T-cell (primary cell): ENCODE results near the gene SFXN5. TPM values are rescaled to one million over a fixed set of nuclear protein-coding genes. Genes with fewer than 3 reads are reported as not detected.

ENCODE experiments used
- ATAC-seq, 4 experiments: fragments of 200-7000 bp in 3 of 4; fragments of 150-1000 bp in 1 of 4; cut with Tn5 transposase; replicated peaks in 1 of 4; 1 replicate in 3 of 4; 2 replicates in 1 of 4; pipeline ENCODE4 v1.10.0; 2021; ENCODE audit warnings: moderate library complexity in 3 of 4, mild to moderate bottlenecking in 2 of 4, moderate number of reproducible peaks in 1 of 4
- CTCF ChIA-PET, 2 donors: fragments of 300-600 bp; sonication (Branson Sonifier 250); formaldehyde crosslinking; loops; one replicate each; lab custom pipeline; 2022; ENCODE audit warnings: antibody characterized with exemption in 2 of 2; lab: Charles Lee
- POLR2A ChIA-PET, 2 donors: fragments of 300-600 bp; sonication (Branson Sonifier 250); formaldehyde crosslinking; loops; one replicate each; lab custom pipeline; 2022; ENCODE audit warnings: antibody characterized with exemption in 2 of 2; lab: Charles Lee
- DNase-seq, 35 experiments: peaks; one replicate each; pipeline versions ENCODE4 v3.0.0 to v3.0.0-alpha.2; 2013 to 2023
- H3K27ac ChIP-seq: one replicate; pipeline ENCODE4 v1.5.1; 2013; ENCODE audit warnings: low read length
- H3K27me3 ChIP-seq, 2 experiments: replicated peaks in 1 of 2; 1 replicate in 1 of 2; 2 replicates in 1 of 2; pipeline versions ENCODE4 v1.6.1 to v1.7.0; 2013; ENCODE audit warnings: low read length in 1 of 2, mixed read lengths in 1 of 2; ENCODE audit not compliant: control insufficient read depth in 2 of 2, insufficient read depth in 2 of 2; ENCODE audit errors: extremely low read depth in 1 of 2
- H3K36me3 ChIP-seq, 2 donors: 1 replicate in 1 of 2; 2 replicates in 1 of 2; pipeline versions ENCODE4 v1.6.1 to v1.7.0; 2013; ENCODE audit warnings: low read length in 1 of 2; ENCODE audit not compliant: control insufficient read depth in 2 of 2, insufficient read depth in 1 of 2; ENCODE audit errors: extremely low read depth in 1 of 2
- H3K4me1 ChIP-seq, 2 experiments: 1 replicate in 1 of 2; 2 replicates in 1 of 2; pipeline versions ENCODE4 v1.6.1 to v1.7.0; 2013; ENCODE audit warnings: low read length in 2 of 2, mixed read lengths in 1 of 2; ENCODE audit not compliant: insufficient read depth in 2 of 2, control insufficient read depth in 1 of 2; ENCODE audit errors: extremely low read depth in 1 of 2
- H3K4me3 ChIP-seq, 2 donors: 1 replicate in 1 of 2; 2 replicates in 1 of 2; pipeline versions ENCODE4 v1.5.1 to v1.7.0; 2013; ENCODE audit warnings: mild to moderate bottlenecking in 2 of 2, low read length in 1 of 2, moderate library complexity in 1 of 2; ENCODE audit not compliant: control insufficient read depth in 1 of 2; ENCODE audit errors: extremely low read depth in 1 of 2
- H3K9me3 ChIP-seq: 2 replicates; pipeline ENCODE4 v1.7.0; 2013
- H3K27ac Mint-ChIP-seq, 2 donors: one replicate each; pipeline ENCODE4 v1.8.0; 2020 to 2021; ENCODE audit warnings: mild to moderate bottlenecking in 2 of 2, mixed read lengths in 2 of 2
- H3K27me3 Mint-ChIP-seq, 2 donors: one replicate each; pipeline ENCODE4 v1.8.0; 2021 to 2022; ENCODE audit warnings: mixed read lengths in 2 of 2
- H3K36me3 Mint-ChIP-seq: one replicate; pipeline ENCODE4 v1.8.0; 2021; ENCODE audit warnings: mixed read lengths
- H3K4me1 Mint-ChIP-seq, 3 donors: one replicate each; pipeline ENCODE4 v1.8.0; 2020 to 2022; ENCODE audit warnings: mixed read lengths in 3 of 3, mild to moderate bottlenecking in 1 of 3
- H3K4me3 Mint-ChIP-seq, 3 donors: one replicate each; pipeline ENCODE4 v1.8.0; 2020 to 2022; ENCODE audit warnings: mild to moderate bottlenecking in 3 of 3, mixed read lengths in 3 of 3, moderate library complexity in 3 of 3
- H3K9me3 Mint-ChIP-seq, 3 donors: one replicate each; pipeline ENCODE4 v1.8.0; 2020 to 2022; ENCODE audit warnings: mixed read lengths in 3 of 3
- WGBS: methylation state at CpG from one replicate; pipeline ENCODE4 v1.1.5; 2013; ENCODE audit warnings: missing lambda C conversion rate; ENCODE audit not compliant: insufficient coverage; 5-methylcytosine and 5-hydroxymethylcytosine counted together
- total RNA-seq, 35 experiments: library from RNA in 6 of 35; stranded (reverse) in 6 of 35; fragments of 120-200 nt in 1 of 35; gene quantifications; one replicate each; pipeline versions ENCODE4 v1.2.1 to v1.2.4 and lab custom pipeline; 2013 to 2026

SFXN5 gene
- total RNA-seq, 5 donors from 2014 or later (not counting 1 experiment from before 2014, with no cell fraction given) = 6.3 to 14.2 (median 9.7) TPM

GRCh38 chr2:72897785-72898584, 173.5 kb downstream of the SFXN5 start:
- no peaks in the 10 kb centered on the region for H3K9me3 ChIP-seq
- no peak overlapping the region for H3K27ac Mint-ChIP-seq
- H3K4me1 ChIP-seq = no peaks in the 10 kb centered on the region
- ChIA-PET POLR2A (no interaction called here), CTCF (no interaction called here)
- H3K4me3 Mint-ChIP-seq = no peak overlapping the region
- 65% methylated on average over 8 of the region's 18 CpGs for WGBS
- no peaks in the 10 kb centered on the region for H3K9me3 Mint-ChIP-seq
- peaks cover 51 to 56% of the 10 kb centered on the region in 2 donors for H3K27me3 Mint-ChIP-seq
- no peaks in the 10 kb centered on the region for H3K36me3 ChIP-seq
- no peaks in the 10 kb centered on the region for H3K36me3 Mint-ChIP-seq
- ATAC-seq = no peak
- DNase-seq = no peak
- H3K4me3 ChIP-seq = no peak overlapping the region
- peaks cover 6 to 65% of the 10 kb centered on the region in 2 experiments for H3K27me3 ChIP-seq
- H3K27ac ChIP-seq = no peak overlapping the region
- H3K4me1 Mint-ChIP-seq = peaks cover 2 to 8% (median 3%) of the 10 kb centered on the region in 3 donors

GRCh38 chr2:72896446-72896845, 175.1 kb downstream of the SFXN5 start:
- ATAC-seq (no peak), DNase-seq (no peak)
- Histone ChIP-seq H3K36me3 (no peaks in the 10 kb centered on the region), H3K27ac (no peak overlapping the region), H3K4me3 (no peak overlapping the region), H3K4me1 (no peaks in the 10 kb centered on the region), H3K27me3 (peaks cover 6 to 74% of the 10 kb centered on the region in 2 experiments), H3K9me3 (no peaks in the 10 kb centered on the region)
- 50% methylated on average over 1 of the region's 4 CpGs for WGBS
- H3K27me3 Mint-ChIP-seq = peaks cover 55 to 61% of the 10 kb centered on the region in 2 donors
- no peak overlapping the region for H3K27ac Mint-ChIP-seq
- no peaks in the 10 kb centered on the region for H3K36me3 Mint-ChIP-seq
- H3K9me3 Mint-ChIP-seq = no peaks in the 10 kb centered on the region
- H3K4me3 Mint-ChIP-seq = no peak overlapping the region
- ChIA-PET POLR2A (no interaction called here), CTCF (no interaction called here)
- H3K4me1 Mint-ChIP-seq = peaks cover 2 to 8% (median 3%) of the 10 kb centered on the region in 3 donors

- WGBS = 45% methylated on average over 12 of the region's 16 CpGs
- Histone ChIP-seq H3K9me3 (no peaks in the 10 kb centered on the region), H3K27me3 (peaks cover 6 to 75% of the 10 kb centered on the region in 2 experiments), H3K36me3 (no peaks in the 10 kb centered on the region), H3K27ac (no peak overlapping the region), H3K4me1 (no peaks in the 10 kb centered on the region), H3K4me3 (no peak overlapping the region)
- peaks cover 2 to 8% (median 3%) of the 10 kb centered on the region in 3 donors for H3K4me1 Mint-ChIP-seq
- H3K36me3 Mint-ChIP-seq = no peaks in the 10 kb centered on the region
- DNase-seq (no peak), ATAC-seq (no peak)
- no peak overlapping the region for H3K27ac Mint-ChIP-seq
- no peak overlapping the region for H3K4me3 Mint-ChIP-seq
- H3K9me3 Mint-ChIP-seq = no peaks in the 10 kb centered on the region
- CTCF ChIA-PET = no interaction called here
- POLR2A ChIA-PET = no interaction called here
- H3K27me3 Mint-ChIP-seq = peaks cover 51 to 61% of the 10 kb centered on the region in 2 donors
Measured at GRCh38 chr2:72895759-72896281, 175.7 kb downstream of the SFXN5 start.

- ChIA-PET POLR2A (no interaction called here), CTCF (no interaction called here)
- Mint-ChIP-seq H3K4me3 (no peak overlapping the region), H3K9me3 (no peaks in the 10 kb centered on the region), H3K36me3 (no peaks in the 10 kb centered on the region), H3K4me1 (peaks cover 2 to 8% (median 3%) of the 10 kb centered on the region in 3 donors), H3K27ac (peak overlapping the region in 1 of 2 donors; percentile 62), H3K27me3 (peaks cover 50 to 60% of the 10 kb centered on the region in 2 donors)
- DNase-seq = no peak
- Histone ChIP-seq H3K4me1 (no peaks in the 10 kb centered on the region), H3K36me3 (no peaks in the 10 kb centered on the region), H3K9me3 (no peaks in the 10 kb centered on the region), H3K27ac (no peak overlapping the region), H3K4me3 (no peak overlapping the region), H3K27me3 (peaks cover 6 to 71% of the 10 kb centered on the region in 2 experiments)
- no peak for ATAC-seq
- 36% methylated on average over 1 of the region's 4 CpGs for WGBS
Measured at GRCh38 chr2:72895154-72895553, 176.4 kb downstream of the SFXN5 start.

GRCh38 chr2:72894514-72894913, 177.0 kb downstream of the SFXN5 start:
- POLR2A ChIA-PET = no interaction called here
- no peak overlapping the region for H3K4me3 ChIP-seq
- Mint-ChIP-seq H3K4me1 (peaks cover 2 to 8% (median 3%) of the 10 kb centered on the region in 3 donors), H3K9me3 (no peaks in the 10 kb centered on the region), H3K36me3 (no peaks in the 10 kb centered on the region), H3K27ac (no peak overlapping the region), H3K27me3 (peaks cover 55 to 65% of the 10 kb centered on the region in 2 donors), H3K4me3 (no peak overlapping the region)
- WGBS = 100% methylated on average over 1 of the region's 9 CpGs
- no peaks in the 10 kb centered on the region for H3K9me3 ChIP-seq
- CTCF ChIA-PET = no interaction called here
- H3K36me3 ChIP-seq = no peaks in the 10 kb centered on the region
- peaks cover 6 to 70% of the 10 kb centered on the region in 2 experiments for H3K27me3 ChIP-seq
- H3K27ac ChIP-seq = no peak overlapping the region
- ATAC-seq = no peak
- no peak for DNase-seq
- H3K4me1 ChIP-seq = no peaks in the 10 kb centered on the region

- no peak overlapping the region for H3K4me3 ChIP-seq
- no peaks in the 10 kb centered on the region for H3K4me1 ChIP-seq
- Mint-ChIP-seq H3K4me3 (no peak overlapping the region), H3K27me3 (peaks cover 48 to 68% of the 10 kb centered on the region in 2 donors), H3K4me1 (peaks cover 2 to 8% (median 3%) of the 10 kb centered on the region in 3 donors), H3K36me3 (no peaks in the 10 kb centered on the region), H3K9me3 (no peaks in the 10 kb centered on the region), H3K27ac (no peak overlapping the region)
- H3K36me3 ChIP-seq = no peaks in the 10 kb centered on the region
- H3K27me3 ChIP-seq = peaks cover 10 to 76% of the 10 kb centered on the region in 2 experiments
- ChIA-PET POLR2A (no interaction called here), CTCF (interaction anchor here (0.6 to 2.2 kb wide), 5 partner anchors 9 to 283 kb away, joined by 3 to 19 read pairs (median 7); no protein-coding TSS in a partner anchor)
- DNase-seq (peak in 8 of 35 experiments; percentile 21 to 49 (median 28)), ATAC-seq (peak in 3 of 4 experiments; percentile 35 to 63 (median 57))
- H3K9me3 ChIP-seq = no peaks in the 10 kb centered on the region
- H3K27ac ChIP-seq = no peak overlapping the region
- WGBS = 19% methylated on average over 6 of the region's 15 CpGs
Measured at GRCh38 chr2:72893594-72894319, 177.8 kb downstream of the SFXN5 start.
